ENCODE results near the gene GNG12. TPM values are rescaled to one million over a fixed set of nuclear protein-coding genes. Genes with fewer than 3 reads are reported as not detected.

The GNG12 gene
- total and polyA plus RNA-seq, 9 of the 15 experiments (the other 6 are each of a cell fraction or from before 2014, with no cell fraction given), result 2.6 to 6.0 (median 4.1) TPM

GRCh38 chr1:67773462-67773861 is 59.8 kb downstream of the GNG12 start:
- H3K27me3 ChIP-seq (ENCODE audit: control insufficient read depth in 2 of 2, insufficient read depth in 2 of 2, low read length in 2 of 2), result peaks cover 0 to 4% of the 10 kb centered on the region in 2 experiments; a peak in 3 of 5 replicates
- no peak overlapping the region for H3K27ac ChIP-seq (ENCODE audit: extremely low read depth, low read depth, low read length)
- H3K9me1 ChIP-seq (ENCODE audit: control insufficient read depth, insufficient read depth, low read length), result no peaks in the 10 kb centered on the region
- 11% methylated on average over 4 of the region's 4 CpGs for WGBS (ENCODE audit: insufficient coverage, low coverage, missing lambda C conversion rate)
- H4K20me1 ChIP-seq (replicated peaks; ENCODE audit: control insufficient read depth, insufficient read depth, low read length), result no peaks in the 10 kb centered on the region
- FAIRE-seq, result no peak
- ChIA-PET POLR2A (no interaction called here), CTCF (ENCODE audit: low intra/inter-chr PET ratio) (no interaction called here)
- H3K79me2 ChIP-seq (ENCODE audit: control insufficient read depth, insufficient read depth, low read length), result no peaks in the 10 kb centered on the region
- BruUV-seq (replicated peaks), result no TSS peak
- H3K4me2 ChIP-seq (ENCODE audit: insufficient read depth, low read length), result no peak overlapping the region
- no peak overlapping the region for H3K9ac ChIP-seq (ENCODE audit: insufficient read depth in 1 of 2, low read depth in 2 of 2, low read length in 2 of 2)
- ATAC-seq, result no peak
- no peak for TF ChIP-seq HDGF (IDR thresholded peaks at IDR 0.05)
- TF ChIP-seq ZNF24 (IDR thresholded peaks at IDR 0.05), result no peak
- peak; percentile 82 for TF ChIP-seq FOSL1 (tag; conservative IDR thresholded peaks at IDR 0.05)
- intact Hi-C loops (cut with micrococcal nuclease), result no loop called here
- H2AFZ ChIP-seq (ENCODE audit: low read depth, low read length), result no peak overlapping the region
- no peak overlapping the region for H3K4me3 ChIP-seq
- in situ Hi-C loops (cut with MboI), result no loop called here
- H3K9me3 ChIP-seq (replicated peaks; ENCODE audit: control insufficient read depth, insufficient read depth, low read depth, low read length), result no peaks in the 10 kb centered on the region
- H3K36me3 ChIP-seq (ENCODE audit: control insufficient read depth, insufficient read depth, low read length), result no peaks in the 10 kb centered on the region
- H3K4me1 ChIP-seq (replicated peaks in 1 of 2; ENCODE audit: control insufficient read depth in 2 of 2, insufficient read depth in 2 of 2, low read length in 2 of 2), result no peaks in the 10 kb centered on the region; a peak in 1 of 5 replicates
- no peak for DNase-seq (ENCODE audit: extremely low read depth in 1 of 4, low spot score in 3 of 4)

DNA sequence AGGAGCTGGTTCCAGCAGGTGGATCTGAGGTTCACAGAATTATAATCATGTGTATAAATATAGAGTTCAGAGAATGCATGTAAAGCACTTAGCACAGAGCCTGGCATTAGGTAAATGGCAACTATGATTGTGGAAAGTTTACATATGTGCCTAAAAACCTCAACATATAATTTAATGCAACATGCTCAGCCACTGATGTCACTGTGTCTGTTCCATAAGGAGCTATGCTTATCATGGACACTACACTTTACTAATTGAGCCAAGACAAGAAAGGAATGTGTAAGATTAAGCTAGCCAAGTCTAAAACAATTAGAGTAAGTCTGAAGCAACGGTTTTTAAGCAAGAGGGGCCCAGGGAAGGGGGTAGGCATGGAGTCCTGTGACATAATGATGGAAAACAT is 61.5 kb downstream of the GNG12 start:
- H2AFZ ChIP-seq (ENCODE audit: low read depth, low read length), result no peak overlapping the region
- H3K36me3 ChIP-seq (ENCODE audit: control insufficient read depth, insufficient read depth, low read length), result no peaks in the 10 kb centered on the region
- H3K27me3 ChIP-seq (ENCODE audit: control insufficient read depth in 2 of 2, insufficient read depth in 2 of 2, low read length in 2 of 2), result peaks cover 0 to 4% of the 10 kb centered on the region in 2 experiments; a peak in 3 of 5 replicates
- ChIA-PET POLR2A (interaction anchor here (0.7 to 1.0 kb wide), 3 partner anchors 11 to 422 kb away, joined by 3 to 4 read pairs (median 4); partner anchors contain the start of gene GADD45A), CTCF (ENCODE audit: low intra/inter-chr PET ratio) (interaction anchor here (1.0 to 2.0 kb wide), 2 partner anchors 236 to 239 kb away, joined by 5 to 8 read pairs; no protein-coding TSS in a partner anchor)
- H3K9ac ChIP-seq (ENCODE audit: insufficient read depth in 1 of 2, low read depth in 2 of 2, low read length in 2 of 2), result no peak overlapping the region
- no peaks in the 10 kb centered on the region for H3K9me3 ChIP-seq (replicated peaks; ENCODE audit: control insufficient read depth, insufficient read depth, low read depth, low read length)
- H3K4me3 ChIP-seq, result no peak overlapping the region
- 0% methylated on average over 1 of the region's 1 CpG for WGBS (ENCODE audit: insufficient coverage, low coverage, missing lambda C conversion rate)
- H3K79me2 ChIP-seq (ENCODE audit: control insufficient read depth, insufficient read depth, low read length), result no peaks in the 10 kb centered on the region
- H3K27ac ChIP-seq (ENCODE audit: extremely low read depth, low read depth, low read length), result no peak overlapping the region
- DNase-seq (ENCODE audit: extremely low read depth in 1 of 4, low spot score in 3 of 4) (no peak), FAIRE-seq (no peak), ATAC-seq (no peak)
- TF ChIP-seq THRA (IDR thresholded peaks at IDR 0.05) (no peak), MEF2D (tag; conservative IDR thresholded peaks at IDR 0.05; ENCODE audit: low read depth) (no peak)
- no TSS peak for BruUV-seq (replicated peaks)
- intact Hi-C loops (cut with micrococcal nuclease), result no loop called here
- H3K4me2 ChIP-seq (ENCODE audit: insufficient read depth, low read length), result no peak overlapping the region
- H3K4me1 ChIP-seq (replicated peaks in 1 of 2; ENCODE audit: control insufficient read depth in 2 of 2, insufficient read depth in 2 of 2, low read length in 2 of 2), result no peaks in the 10 kb centered on the region; a peak in 1 of 5 replicates
- no peaks in the 10 kb centered on the region for H4K20me1 ChIP-seq (replicated peaks; ENCODE audit: control insufficient read depth, insufficient read depth, low read length)
- in situ Hi-C loops (cut with MboI), result no loop called here
- no peaks in the 10 kb centered on the region for H3K9me1 ChIP-seq (ENCODE audit: control insufficient read depth, insufficient read depth, low read length)

All from K562 (cell line).